GM06990 (cell line): ENCODE results near the gene RNF187.

Experiments
- DNase-seq: peaks from one replicate; pipeline ENCODE4 v3.0.0-alpha.2; 2011; ENCODE audit not compliant: insufficient read length; ENCODE audit errors: extremely low read depth
- H3K27me3 ChIP-seq: replicated peaks from 2 replicates; pipeline ENCODE4 v1.6.0; 2011; ENCODE audit warnings: low read length; ENCODE audit not compliant: control insufficient read depth, insufficient read depth
- H3K36me3 ChIP-seq: 2 replicates; pipeline ENCODE4 v1.5.1; 2011; ENCODE audit warnings: low read length; ENCODE audit not compliant: control insufficient read depth, insufficient read depth
- H3K4me3 ChIP-seq: replicated peaks from 2 replicates; pipeline ENCODE4 v1.5.1; 2011; ENCODE audit warnings: low read depth, mild to moderate bottlenecking, control low read depth, low read length
- CTCF ChIP-seq: IDR thresholded peaks from 2 replicates; pipeline ENCODE4 v1.5.1; 2011; ENCODE audit warnings: low read length, control low read depth, mild to moderate bottlenecking, inconsistent platforms; ENCODE audit not compliant: insufficient read depth, poor library complexity, severe bottlenecking

Gene RNF187

GRCh38 chr1:228487336-228488124 is at the start of gene RNF187:
Gene RNF187, plus strand, starts transcription at chr1:228487382.
- H3K4me3 ChIP-seq: peak within 1 kb of the TSS; percentile 81
- no peak for DNase-seq
- TF ChIP-seq CTCF: no peak
- H3K36me3 ChIP-seq: peaks cover 9% of the 10 kb centered on the region
- no peaks in the 10 kb centered on the region for H3K27me3 ChIP-seq

- no peak for DNase-seq
- Histone ChIP-seq H3K4me3 (no peak overlapping the region), H3K36me3 (no peaks in the 10 kb centered on the region), H3K27me3 (no peaks in the 10 kb centered on the region; the same call in 1 of the 2 replicates)
- TF ChIP-seq CTCF: no peak
Observed at GRCh38 chr1:228437424-228437962, 49.7 kb upstream of the RNF187 start.

- no peak for TF ChIP-seq CTCF
- H3K27me3 ChIP-seq: no peaks in the 10 kb centered on the region; the same call in 1 of the 2 replicates
- no peak overlapping the region for H3K4me3 ChIP-seq
- no peaks in the 10 kb centered on the region for H3K36me3 ChIP-seq
- DNase-seq: no peak
Observed at GRCh38 chr1:228438266-228438665, 48.9 kb upstream of the RNF187 start.

- no peaks in the 10 kb centered on the region for H3K27me3 ChIP-seq
- H3K36me3 ChIP-seq: no peaks in the 10 kb centered on the region
- no peak for TF ChIP-seq CTCF
- no peak for DNase-seq
- no peak overlapping the region for H3K4me3 ChIP-seq
Observed at GRCh38 chr1:228440761-228441500, 46.3 kb upstream of the RNF187 start.

- H3K4me3 ChIP-seq: no peak overlapping the region
- no peaks in the 10 kb centered on the region; the same call in 1 of the 2 replicates for H3K27me3 ChIP-seq
- no peaks in the 10 kb centered on the region for H3K36me3 ChIP-seq
- no peak for DNase-seq
- no peak for TF ChIP-seq CTCF
Observed at GRCh38 chr1:228443395-228443794, 43.8 kb upstream of the RNF187 start.
